Right lobe of liver (tissue), 6 donors: ENCODE measurements around the gene DLL1. TPM values are rescaled to one million over a fixed set of nuclear protein-coding genes. Genes with fewer than 3 reads are reported as not detected.
A peak's percentile ranks its signal among the peaks of the same experiment; 100 is the strongest.

Source experiments
- ATAC-seq, 4 donors: fragments of 200-7000 bp; cut with Tn5 transposase; one replicate each; pipeline ENCODE4 v1.9.1; 2020; ENCODE audit warnings: mild to moderate bottlenecking in 4 of 4, moderate library complexity in 4 of 4
- DNase-seq, 3 donors: peaks; one replicate each; pipeline ENCODE4 v3.0.0-alpha.2; 2020
- H3K27ac ChIP-seq, 3 donors: fragments of 200-600 bp; one replicate each; pipeline ENCODE4 v1.8.0; 2022
- H3K27me3 ChIP-seq, 2 donors: fragments of 200-600 bp; one replicate each; pipeline ENCODE4 v1.8.0; 2022
- H3K36me3 ChIP-seq, 4 donors: fragments of 200-600 bp; sonication (generic) in 1 of 4; one replicate each; pipeline versions ENCODE4 v1.5.1 to v1.8.0; 2017 to 2022; ENCODE audit warnings: control low read depth in 1 of 4
- H3K4me1 ChIP-seq, 4 donors: fragments of 200-600 bp; sonication (generic) in 1 of 4; one replicate each; pipeline versions ENCODE4 v1.5.1 to v1.8.0; 2017 to 2022; ENCODE audit warnings: control low read depth in 1 of 4
- H3K4me3 ChIP-seq, 3 donors: fragments of 200-600 bp; one replicate each; pipeline ENCODE4 v1.8.0; 2022
- H3K9me3 ChIP-seq, 4 donors: fragments of 200-600 bp; sonication (generic) in 1 of 4; one replicate each; pipeline versions ENCODE4 v1.5.1 to v1.8.0; 2017 to 2022; ENCODE audit warnings: control low read depth in 1 of 4
- CTCF ChIP-seq, 4 donors: fragments of 200-600 bp in 3 of 4; fragments of 450-650 bp in 1 of 4; IDR thresholded peaks; one replicate each; pipeline versions ENCODE4 v1.5.1 to v1.8.0; 2016 to 2022; ENCODE audit warnings: antibody characterized with exemption in 4 of 4, mild to moderate bottlenecking in 2 of 4
- POLR2A ChIP-seq: fragments of 450-650 bp; IDR thresholded peaks from one replicate; pipeline ENCODE4 v1.6.1; 2017; ENCODE audit warnings: antibody characterized with exemption, mild to moderate bottlenecking
- WGBS: methylation state at CpG from one replicate; pipeline ENCODE4 v1.1.6; 2018; ENCODE audit warnings: low coverage, low lambda C conversion rate; ENCODE audit not compliant: insufficient coverage; ENCODE audit errors: missing lambda C conversion rate; 5-methylcytosine and 5-hydroxymethylcytosine counted together
- intact Hi-C, 2 donors: fragments of 100-400 bp; cut with DNase I; formaldehyde crosslinking; loops; one replicate each; pipeline versions ENCODE4 v1.11.2 to v1.14.1; 2022
- total RNA-seq, 6 experiments: library from RNA; depleted of rRNA in 2 of 6; stranded (reverse); fragments of >200 nt in 2 of 6; fragmentation: NEBNext Ultra II Directional in 3 of 6; extraction: Animal tissue kit (Norgen Biotek cat#: 25700) in 3 of 6; gene quantifications; one replicate each; pipeline versions ENCODE4 v1.1.0 to v1.2.4, GENCODE V29; 2016 to 2023
- donor health status: DM: no; HTN: yes; CAD: no.
- donor health status: DM: no; HTN: no; CAD: no.
- donor health status: DM: no; HTN: no; CAD: no.
- donor health status: DM: no; HTN: yes; CAD: no.
- donor health status: DM: no; HTN: yes; CAD: no.

DLL1 gene
- total RNA-seq, 6 experiments from 2014 or later, result 2.0 to 9.6 (median 3.4) TPM

GRCh38 chr6:170237999-170238740 lies 52.7 kb downstream of the DLL1 start:
- H3K4me3 ChIP-seq, result no peak overlapping the region
- DNase-seq (peak in 2 of 3 donors; percentile 27 to 31), ATAC-seq (no peak)
- no peak overlapping the region for H3K27ac ChIP-seq
- TF ChIP-seq CTCF (IDR thresholded peaks at IDR 0.05), result no peak
- no peaks in the 10 kb centered on the region for H3K4me1 ChIP-seq
- WGBS, result 59% methylated on average over 8 of the region's 19 CpGs
- no peaks in the 10 kb centered on the region for H3K27me3 ChIP-seq
- no peaks in the 10 kb centered on the region for H3K36me3 ChIP-seq
- no peaks in the 10 kb centered on the region for H3K9me3 ChIP-seq
- intact Hi-C loops, result no loop called here

- peak in 2 of 3 donors; percentile 27 for DNase-seq
- intact Hi-C loops, result no loop called here
- TF ChIP-seq POLR2A (no peak), CTCF (IDR thresholded peaks at IDR 0.05) (no peak)
- Histone ChIP-seq H3K4me1 (no peaks in the 10 kb centered on the region), H3K4me3 (no peak overlapping the region), H3K36me3 (no peaks in the 10 kb centered on the region), H3K27ac (no peak overlapping the region), H3K9me3 (no peaks in the 10 kb centered on the region), H3K27me3 (no peaks in the 10 kb centered on the region)
- ATAC-seq, result no peak
- WGBS, result 66% methylated on average over 8 of the region's 24 CpGs
Measured at GRCh38 chr6:170236131-170236836, 54.6 kb downstream of the DLL1 start.

- Histone ChIP-seq H3K4me1 (no peaks in the 10 kb centered on the region), H3K36me3 (no peaks in the 10 kb centered on the region), H3K4me3 (no peak overlapping the region), H3K27ac (no peak overlapping the region), H3K27me3 (no peaks in the 10 kb centered on the region), H3K9me3 (no peaks in the 10 kb centered on the region)
- 78% methylated on average over 9 of the region's 16 CpGs for WGBS
- intact Hi-C loops, result no loop called here
- ATAC-seq (no peak), DNase-seq (peak in 2 of 3 donors; percentile 16 to 23)
- TF ChIP-seq POLR2A, result no peak
- no peak for TF ChIP-seq CTCF (IDR thresholded peaks at IDR 0.05)
Measured at GRCh38 chr6:170235391-170236125, 55.3 kb downstream of the DLL1 start.

GRCh38 chr6:170234419-170234818 lies 56.5 kb downstream of the DLL1 start:
- no peak for ATAC-seq
- intact Hi-C loops, result no loop called here
- Histone ChIP-seq H3K27ac (no peak overlapping the region), H3K27me3 (no peaks in the 10 kb centered on the region), H3K36me3 (no peaks in the 10 kb centered on the region), H3K4me3 (no peak overlapping the region), H3K4me1 (no peaks in the 10 kb centered on the region), H3K9me3 (no peaks in the 10 kb centered on the region)
- WGBS, result 85% methylated on average over 8 of the region's 9 CpGs
- no peak for DNase-seq
- TF ChIP-seq POLR2A, result no peak
- no peak for TF ChIP-seq CTCF (IDR thresholded peaks at IDR 0.05)
